ENCODE data around the gene PTPRE.

DNA sequence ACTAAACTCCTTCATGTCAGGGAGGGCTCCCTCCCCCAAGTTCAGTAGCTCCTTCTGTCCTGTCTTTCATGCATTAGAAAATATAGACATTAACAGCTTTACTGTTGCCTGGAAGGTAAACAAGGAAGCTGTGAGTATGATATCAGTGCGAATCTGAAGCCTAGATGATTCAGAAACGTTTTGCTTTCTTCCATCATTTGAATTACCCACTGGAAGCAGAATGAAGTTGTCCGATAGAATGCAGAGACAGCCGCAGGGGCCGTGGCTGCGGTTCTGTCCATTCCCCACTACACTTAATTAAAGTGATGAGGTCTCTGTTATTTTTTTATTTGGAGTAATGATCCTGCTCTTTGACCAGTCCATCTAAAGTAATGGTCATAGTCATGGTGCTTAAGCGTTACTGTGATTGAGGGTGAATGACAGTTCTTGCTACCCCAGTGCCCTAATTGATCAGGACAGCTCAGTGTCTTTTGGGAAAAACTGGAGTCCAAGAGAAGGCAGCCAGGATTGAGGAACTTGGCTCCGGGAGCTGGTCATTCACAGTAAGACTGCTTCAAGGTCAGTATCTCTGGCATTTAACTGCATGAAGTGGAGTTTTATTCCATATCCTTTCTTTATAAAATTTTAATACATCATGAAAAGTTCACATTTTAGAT is 69.9 kb downstream of the PTPRE start:
- no peak for TF ChIP-seq POLR2A (IDR thresholded peaks at IDR 0.05)
- TF ChIP-seq, protein P1, sequence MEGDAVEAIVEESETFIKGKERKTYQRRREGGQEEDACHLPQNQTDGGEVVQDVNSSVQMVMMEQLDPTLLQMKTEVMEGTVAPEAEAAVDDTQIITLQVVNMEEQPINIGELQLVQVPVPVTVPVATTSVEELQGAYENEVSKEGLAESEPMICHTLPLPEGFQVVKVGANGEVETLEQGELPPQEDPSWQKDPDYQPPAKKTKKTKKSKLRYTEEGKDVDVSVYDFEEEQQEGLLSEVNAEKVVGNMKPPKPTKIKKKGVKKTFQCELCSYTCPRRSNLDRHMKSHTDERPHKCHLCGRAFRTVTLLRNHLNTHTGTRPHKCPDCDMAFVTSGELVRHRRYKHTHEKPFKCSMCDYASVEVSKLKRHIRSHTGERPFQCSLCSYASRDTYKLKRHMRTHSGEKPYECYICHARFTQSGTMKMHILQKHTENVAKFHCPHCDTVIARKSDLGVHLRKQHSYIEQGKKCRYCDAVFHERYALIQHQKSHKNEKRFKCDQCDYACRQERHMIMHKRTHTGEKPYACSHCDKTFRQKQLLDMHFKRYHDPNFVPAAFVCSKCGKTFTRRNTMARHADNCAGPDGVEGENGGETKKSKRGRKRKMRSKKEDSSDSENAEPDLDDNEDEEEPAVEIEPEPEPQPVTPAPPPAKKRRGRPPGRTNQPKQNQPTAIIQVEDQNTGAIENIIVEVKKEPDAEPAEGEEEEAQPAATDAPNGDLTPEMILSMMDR (IDR thresholded peaks at IDR 0.05) = no peak
